ENCODE results near the gene NLGN1. TPM values are rescaled to one million over a fixed set of nuclear protein-coding genes. Genes with fewer than 3 reads are reported as not detected.
"Not testable (repeated sequence)": the region's sequence is repeated elsewhere in the genome, so short reads cannot be mapped to it uniquely, and the experiment has no call there.

NLGN1 gene
- total RNA-seq, 1 donor from 2014 or later = 10.6 TPM

GRCh38 chr3:173553635-173554280, 156.2 kb downstream of the NLGN1 start:
- no peak for DNase-seq (ENCODE audit: low spot score)

- DNase-seq (ENCODE audit: low spot score) = no peak
These were observed 159.0 kb downstream of the NLGN1 start for GRCh38 chr3:173556546-173556945.

- no peak for DNase-seq (ENCODE audit: low spot score)
These were observed 170.5 kb downstream of the NLGN1 start for GRCh38 chr3:173567997-173568396.

- no peak for DNase-seq (ENCODE audit: low spot score)
These were observed 171.1 kb downstream of the NLGN1 start for GRCh38 chr3:173568623-173569022.

GRCh38 chr3:173583496-173583895, 186.0 kb downstream of the NLGN1 start:
- DNase-seq (ENCODE audit: low spot score) = no peak

GRCh38 chr3:173584093-173584837, 186.7 kb downstream of the NLGN1 start:
- DNase-seq (ENCODE audit: low spot score) = no peak

GRCh38 chr3:173584838-173585831, 187.6 kb downstream of the NLGN1 start:
- peak; percentile 49 for DNase-seq (ENCODE audit: low spot score)

- no peak for DNase-seq (ENCODE audit: low spot score)
These were observed 188.6 kb downstream of the NLGN1 start for GRCh38 chr3:173586166-173586565.

- no peak for DNase-seq (ENCODE audit: low spot score)
These were observed 189.5 kb downstream of the NLGN1 start for GRCh38 chr3:173587055-173587454.

- DNase-seq (ENCODE audit: low spot score) = no peak
These were observed 191.0 kb downstream of the NLGN1 start for GRCh38 chr3:173588556-173588955.

- no peak for DNase-seq (ENCODE audit: low spot score)
These were observed 191.6 kb downstream of the NLGN1 start for GRCh38 chr3:173589116-173589515.

GRCh38 chr3:173591401-173591800, 193.9 kb downstream of the NLGN1 start:
- DNase-seq (ENCODE audit: low spot score) = no peak

GRCh38 chr3:173594881-173595280, 197.3 kb downstream of the NLGN1 start:
- not testable (repeated sequence) for DNase-seq (ENCODE audit: low spot score)

GRCh38 chr3:173599673-173600072, 202.1 kb downstream of the NLGN1 start:
- no peak for DNase-seq (ENCODE audit: low spot score)

GRCh38 chr3:173614522-173614921, 217.0 kb downstream of the NLGN1 start:
- no peak for DNase-seq (ENCODE audit: low spot score)

GRCh38 chr3:173615661-173616060, 218.1 kb downstream of the NLGN1 start:
- no peak for DNase-seq (ENCODE audit: low spot score)

- DNase-seq (ENCODE audit: low spot score) = no peak
These were observed 219.9 kb downstream of the NLGN1 start for GRCh38 chr3:173617490-173617889.

GRCh38 chr3:173618148-173618547, 220.6 kb downstream of the NLGN1 start:
- DNase-seq (ENCODE audit: low spot score) = no peak

- DNase-seq (ENCODE audit: low spot score) = no peak
These were observed 221.2 kb downstream of the NLGN1 start for GRCh38 chr3:173618703-173619102.

GRCh38 chr3:173622166-173622565, 224.6 kb downstream of the NLGN1 start:
- no peak for DNase-seq (ENCODE audit: low spot score)

GRCh38 chr3:173624086-173624485, 226.5 kb downstream of the NLGN1 start:
- DNase-seq (ENCODE audit: low spot score) = no peak

- no peak for DNase-seq (ENCODE audit: low spot score)
These were observed 233.3 kb downstream of the NLGN1 start for GRCh38 chr3:173630849-173631248.

Measured in ureter (tissue), 1 donor.